WTC11 (cell line): Measurements from ENCODE around the gene ZMYND15. TPM values are rescaled to one million over a fixed set of nuclear protein-coding genes. Genes with fewer than 3 reads are reported as not detected.

ENCODE experiments used
- ATAC-seq: fragments of 200-7000 bp; cut with Tn5 transposase; 2 replicates; pipeline ENCODE4 v1.10.0; 2021; ENCODE audit warnings: mild to moderate bottlenecking, moderate library complexity
- CTCF ChIA-PET: fragments of 300-600 bp; sonication (Branson Sonifier 250); formaldehyde crosslinking; loops from one replicate; lab custom pipeline; 2021; ENCODE audit warnings: antibody characterized with exemption; lab: Charles Lee
- POLR2A ChIA-PET: fragments of 350-600 bp; sonication (Branson Sonifier 250); formaldehyde crosslinking; loops from one replicate; lab custom pipeline; 2021; ENCODE audit warnings: antibody characterized with exemption; lab: Charles Lee
- DNase-seq: peaks from one replicate; pipeline ENCODE4 v3.0.0; 2021; ENCODE audit warnings: low spot score
- H3K27ac Mint-ChIP-seq: 2 replicates; pipeline ENCODE4 v1.8.0; 2021; ENCODE audit warnings: mixed read lengths
- H3K27me3 Mint-ChIP-seq: 2 replicates; pipeline ENCODE4 v1.8.0; 2021; ENCODE audit warnings: low read depth, mild to moderate bottlenecking, moderate library complexity, mixed read lengths
- H3K36me3 Mint-ChIP-seq: 2 replicates; pipeline ENCODE4 v1.8.0; 2021; ENCODE audit warnings: mixed read lengths
- H3K4me1 Mint-ChIP-seq: 2 replicates; pipeline ENCODE4 v1.8.0; 2022; ENCODE audit warnings: mixed read lengths
- H3K4me3 Mint-ChIP-seq: 2 replicates; pipeline ENCODE4 v1.8.0; 2021; ENCODE audit warnings: mild to moderate bottlenecking, moderate library complexity, mixed read lengths
- H3K9me3 Mint-ChIP-seq: 2 replicates; pipeline ENCODE4 v1.8.0; 2021; ENCODE audit warnings: mixed read lengths
- AFF4 ChIP-seq: sonication (generic); formaldehyde crosslinking; IDR thresholded peaks from 2 replicates; pipeline ENCODE4 v1.8.1; 2023; ENCODE audit warnings: mild to moderate bottlenecking, missing genetic modification reagents, borderline replicate concordance
- AR ChIP-seq: fragments of 250-450 bp; sonication (Bioruptor Pico); IDR thresholded peaks from 2 replicates; pipeline ENCODE4 v1.9.0; 2021; ENCODE audit warnings: mild to moderate bottlenecking
- ARID4B ChIP-seq: sonication (generic); formaldehyde crosslinking; IDR thresholded peaks from 2 replicates; pipeline ENCODE4 v1.8.0; 2023; ENCODE audit warnings: missing genetic modification reagents, mild to moderate bottlenecking, borderline replicate concordance
- ATF6 ChIP-seq: sonication (generic); formaldehyde crosslinking; IDR thresholded peaks from 2 replicates; pipeline ENCODE4 v1.8.1; 2023; ENCODE audit warnings: mild to moderate bottlenecking, missing genetic modification reagents
- CBFB ChIP-seq: sonication (generic); formaldehyde crosslinking; IDR thresholded peaks from 2 replicates; pipeline ENCODE4 v1.8.1; 2022; ENCODE audit warnings: mild to moderate bottlenecking, low read depth, missing genetic modification reagents
- CREB1 ChIP-seq: sonication (generic); formaldehyde crosslinking; IDR thresholded peaks from 2 replicates; pipeline ENCODE4 v1.8.0; 2023; ENCODE audit warnings: mild to moderate bottlenecking, missing genetic modification reagents
- ETV6 ChIP-seq: sonication (generic); formaldehyde crosslinking; IDR thresholded peaks from 2 replicates; pipeline ENCODE4 v1.8.1; 2022; ENCODE audit warnings: mild to moderate bottlenecking, missing genetic modification reagents
- GRHL2 ChIP-seq: fragments of 250-450 bp; sonication (Bioruptor Pico); IDR thresholded peaks from 2 replicates; pipeline ENCODE4 v1.8.0; 2022; ENCODE audit warnings: mild to moderate bottlenecking, moderate library complexity; ENCODE audit not compliant: insufficient replicate concordance, severe bottlenecking
- GTF2I ChIP-seq: fragments of 250-450 bp; sonication (Bioruptor Pico); conservative IDR thresholded peaks from 2 replicates; pipeline ENCODE4 v1.4.0; 2021; ENCODE audit warnings: mild to moderate bottlenecking
- IRF1 ChIP-seq: sonication (generic); formaldehyde crosslinking; IDR thresholded peaks from 2 replicates; pipeline ENCODE4 v1.8.0; 2023; ENCODE audit warnings: missing genetic modification reagents
- MAX ChIP-seq: sonication (generic); formaldehyde crosslinking; IDR thresholded peaks from 2 replicates; pipeline ENCODE4 v1.8.0; 2022; ENCODE audit warnings: mild to moderate bottlenecking, missing genetic modification reagents
- NR3C1 ChIP-seq: sonication (generic); formaldehyde crosslinking; conservative IDR thresholded peaks from 2 replicates; pipeline ENCODE4 v1.8.1; 2023; ENCODE audit warnings: low read depth, mild to moderate bottlenecking, missing genetic modification reagents
- RELA ChIP-seq: sonication (generic); formaldehyde crosslinking; IDR thresholded peaks from 2 replicates; pipeline ENCODE4 v1.8.1; 2022; ENCODE audit warnings: missing genetic modification reagents, mild to moderate bottlenecking, borderline replicate concordance
- RORB ChIP-seq: fragments of 250-450 bp; sonication (Bioruptor Pico); IDR thresholded peaks from 2 replicates; pipeline ENCODE4 v1.9.0; 2021; ENCODE audit warnings: mild to moderate bottlenecking
- SMAD3 ChIP-seq: sonication (generic); formaldehyde crosslinking; IDR thresholded peaks from 2 replicates; pipeline ENCODE4 v1.8.0; 2022; ENCODE audit warnings: missing genetic modification reagents, mild to moderate bottlenecking, borderline replicate concordance
- SP1 ChIP-seq: sonication (generic); formaldehyde crosslinking; conservative IDR thresholded peaks from 2 replicates; pipeline ENCODE4 v1.8.1; 2022; ENCODE audit warnings: missing genetic modification reagents
- USF1 ChIP-seq: sonication (generic); formaldehyde crosslinking; IDR thresholded peaks from 2 replicates; pipeline ENCODE4 v1.8.0; 2022; ENCODE audit warnings: mild to moderate bottlenecking, missing genetic modification reagents
- ZNF219 ChIP-seq: sonication (generic); formaldehyde crosslinking; IDR thresholded peaks from 2 replicates; pipeline ENCODE4 v1.8.0; 2023; ENCODE audit warnings: missing genetic modification reagents, mild to moderate bottlenecking, borderline replicate concordance
- ZNF423 ChIP-seq: fragments of 250-450 bp; sonication (Bioruptor Pico); IDR thresholded peaks from 2 replicates; pipeline ENCODE4 v2.1.2; 2022; ENCODE audit warnings: mild to moderate bottlenecking, moderate library complexity
- total RNA-seq: library from RNA; stranded (reverse); gene quantifications from 3 replicates; pipeline ENCODE4 v1.2.3, GENCODE V29; 2021

Gene ZMYND15
- total RNA-seq, 1 experiment from 2014 or later: 0.63 TPM

GRCh38 chr17:4728124-4728523, 11.5 kb upstream of the ZMYND15 start (continued):
- TF ChIP-seq ATF6 (CRISPR knock-in tag) (no peak), ARID4B (CRISPR knock-in tag) (no peak), NR3C1 (no peak), ETV6 (no peak), USF1 (CRISPR knock-in tag) (no peak), AFF4 (CRISPR knock-in tag) (no peak), GTF2I (CRISPR knock-in tag) (no peak), MAX (CRISPR knock-in tag) (no peak), ZNF423 (CRISPR knock-in tag) (no peak), RORB (no peak), SMAD3 (CRISPR knock-in tag) (no peak)

- no peak overlapping the region for H3K4me3 Mint-ChIP-seq
- ChIA-PET CTCF (interaction anchor here (0.7 to 2.3 kb wide), 6 partner anchors 23 to 167 kb away, joined by 3 to 10 read pairs (median 4); partner anchors contain the start of genes PLD2, PSMB6 and TM4SF5), POLR2A (no interaction called here)
- peaks cover 31% of the 10 kb centered on the region for H3K27me3 Mint-ChIP-seq
- H3K9me3 Mint-ChIP-seq: no peaks in the 10 kb centered on the region
- H3K4me1 Mint-ChIP-seq: peaks cover 4% of the 10 kb centered on the region
- ATAC-seq: no peak
- no peak for DNase-seq
- no peak overlapping the region for H3K27ac Mint-ChIP-seq
- no peaks in the 10 kb centered on the region for H3K36me3 Mint-ChIP-seq
- TF ChIP-seq CBFB: no peak
- no peak for TF ChIP-seq CREB1
- TF ChIP-seq ZNF219 (CRISPR knock-in tag): no peak
- TF ChIP-seq AR (CRISPR knock-in tag): no peak
- no peak for TF ChIP-seq SP1 (CRISPR knock-in tag)
- no peak for TF ChIP-seq ATF6 (CRISPR knock-in tag)
- no peak for TF ChIP-seq IRF1
- no peak for TF ChIP-seq RELA (CRISPR knock-in tag)
- no peak for TF ChIP-seq ZNF423 (CRISPR knock-in tag)
- no peak for TF ChIP-seq SMAD3 (CRISPR knock-in tag)
- no peak for TF ChIP-seq GRHL2
These were observed 6.5 kb upstream of the ZMYND15 start for GRCh38 chr17:4733073-4733531.
